ENCODE measurements around the gene NOS1.

GRCh38 chr12:117188121-117188665, 173.2 kb downstream of the NOS1 start:
- TF ChIP-seq EZH2 (IDR thresholded peaks at IDR 0.05; ENCODE audit: low read depth, unreplicated experiment) = no peak
- no peak for TF ChIP-seq CTCF (conservative IDR thresholded peaks at IDR 0.05; ENCODE audit: low read depth in 2 of 2)
- no peak for TF ChIP-seq CREB1 (CRISPR knock-in tag; IDR thresholded peaks at IDR 0.05; ENCODE audit: low read depth)
- TF ChIP-seq POLR2AphosphoS5 (IDR thresholded peaks at IDR 0.05; ENCODE audit: low read depth) = no peak
- no peak for TF ChIP-seq REST (IDR thresholded peaks at IDR 0.05; ENCODE audit: unreplicated experiment)
- TF ChIP-seq ZNF462 (CRISPR knock-in tag; IDR thresholded peaks at IDR 0.05) = no peak
- TF ChIP-seq EZH2phosphoT487 (IDR thresholded peaks at IDR 0.05; ENCODE audit: unreplicated experiment) = no peak
- no peak for TF ChIP-seq ZNF114 (CRISPR knock-in tag; IDR thresholded peaks at IDR 0.05)
- no peak for TF ChIP-seq ZNF331 (CRISPR knock-in tag; IDR thresholded peaks at IDR 0.05; ENCODE audit: low read depth)
- no peak for TF ChIP-seq JUNB (IDR thresholded peaks at IDR 0.05; ENCODE audit: unreplicated experiment)
- no peak for TF ChIP-seq NANOG (IDR thresholded peaks at IDR 0.05; ENCODE audit: borderline replicate concordance)
- TF ChIP-seq STAT1 (IDR thresholded peaks at IDR 0.05; ENCODE audit: unreplicated experiment) = no peak
